Measurements from ENCODE around the gene TRIM17. TPM values are rescaled to one million over a fixed set of nuclear protein-coding genes. Genes with fewer than 3 reads are reported as not detected.

The TRIM17 gene
- total and polyA plus RNA-seq, 9 of the 15 experiments (the other 6 are each of a cell fraction or from before 2014, with no cell fraction given) = not detected

DNA sequence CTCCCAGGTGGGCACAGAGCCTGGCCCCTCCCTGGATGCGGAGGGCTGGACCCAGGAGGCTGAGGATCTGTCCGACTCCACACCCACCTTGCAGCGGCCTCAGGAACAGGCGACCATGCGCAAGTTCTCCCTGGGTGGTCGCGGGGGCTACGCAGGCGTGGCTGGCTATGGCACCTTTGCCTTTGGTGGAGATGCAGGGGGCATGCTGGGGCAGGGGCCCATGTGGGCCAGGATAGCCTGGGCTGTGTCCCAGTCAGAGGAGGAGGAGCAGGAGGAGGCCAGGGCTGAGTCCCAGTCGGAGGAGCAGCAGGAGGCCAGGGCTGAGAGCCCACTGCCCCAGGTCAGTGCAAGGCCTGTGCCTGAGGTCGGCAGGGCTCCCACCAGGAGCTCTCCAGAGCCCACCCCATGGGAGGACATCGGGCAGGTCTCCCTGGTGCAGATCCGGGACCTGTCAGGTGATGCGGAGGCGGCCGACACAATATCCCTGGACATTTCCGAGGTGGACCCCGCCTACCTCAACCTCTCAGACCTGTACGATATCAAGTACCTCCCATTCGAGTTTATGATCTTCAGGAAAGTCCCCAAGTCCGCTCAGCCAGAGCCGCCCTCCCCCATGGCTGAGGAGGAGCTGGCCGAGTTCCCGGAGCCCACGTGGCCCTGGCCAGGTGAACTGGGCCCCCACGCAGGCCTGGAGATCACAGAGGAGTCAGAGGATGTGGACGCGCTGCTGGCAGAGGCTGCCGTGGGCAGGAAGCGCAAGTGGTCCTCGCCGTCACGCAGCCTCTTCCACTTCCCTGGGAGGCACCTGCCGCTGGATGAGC is 44.3 kb downstream of the TRIM17 start (continued):
- TF ChIP-seq PBX2 (CRISPR knock-in tag; IDR thresholded peaks at IDR 0.05; ENCODE audit: low read depth) = no peak
- TF ChIP-seq PBX2 (tag; conservative IDR thresholded peaks at IDR 0.05; ENCODE audit: low read depth) = no peak

- ChIA-PET CTCF (ENCODE audit: low intra/inter-chr PET ratio) (no interaction called here), POLR2A (interaction anchor here (0.6 kb wide), 2 partner anchors 16 to 32 kb away, joined by 3 to 4 read pairs; no protein-coding TSS in a partner anchor)
- H3K36me3 ChIP-seq (ENCODE audit: control insufficient read depth, insufficient read depth, low read length) = peaks cover 5% of the 10 kb centered on the region; the same call in 1 of the 3 replicates
- H2AFZ ChIP-seq (ENCODE audit: low read depth, low read length) = no peak overlapping the region
- FAIRE-seq = no peak
- no peaks in the 10 kb centered on the region for H3K9me3 ChIP-seq (replicated peaks; ENCODE audit: control insufficient read depth, insufficient read depth, low read depth, low read length)
- H3K9ac ChIP-seq (ENCODE audit: insufficient read depth in 1 of 2, low read depth in 2 of 2, low read length in 2 of 2) = peak overlapping the region in 1 of 2 experiments; percentile 90; a peak in 2 of 4 replicates
- ATAC-seq = no peak
- H3K79me2 ChIP-seq (ENCODE audit: control insufficient read depth, insufficient read depth, low read length) = peaks cover 20% of the 10 kb centered on the region; the same call in 2 of the 3 replicates
- H3K4me1 ChIP-seq (replicated peaks in 1 of 2; ENCODE audit: control insufficient read depth in 2 of 2, insufficient read depth in 2 of 2, low read length in 2 of 2) = peaks cover 48 to 96% of the 10 kb centered on the region in 2 experiments
- no peaks in the 10 kb centered on the region for H3K9me1 ChIP-seq (ENCODE audit: control insufficient read depth, insufficient read depth, low read length)
- DNase-seq (ENCODE audit: extremely low read depth in 1 of 4, low spot score in 3 of 4) = no peak
- no peak overlapping the region for H3K4me2 ChIP-seq (ENCODE audit: insufficient read depth, low read length)
- no TSS peak for BruUV-seq (replicated peaks)
- H4K20me1 ChIP-seq (replicated peaks; ENCODE audit: control insufficient read depth, insufficient read depth, low read length) = no peaks in the 10 kb centered on the region
- H3K27ac ChIP-seq (ENCODE audit: extremely low read depth, low read depth, low read length) = peak overlapping the region; percentile 33; the same call in 1 of the 3 replicates
- WGBS (ENCODE audit: insufficient coverage, low coverage, missing lambda C conversion rate) = 49% methylated on average over 3 of the region's 4 CpGs
- H3K4me3 ChIP-seq = no peak overlapping the region
- intact Hi-C loops (cut with micrococcal nuclease) = no loop called here
- in situ Hi-C loops (cut with MboI) = no loop called here
- no peaks in the 10 kb centered on the region for H3K27me3 ChIP-seq (ENCODE audit: control insufficient read depth in 2 of 2, insufficient read depth in 2 of 2, low read length in 2 of 2)
- TF ChIP-seq KAT7 (CRISPR knock-in tag; IDR thresholded peaks at IDR 0.05; ENCODE audit: borderline replicate concordance) (0 out of 2 replicates have a peak, but pooled peaks have one; percentile 3), RBFOX2 (IDR thresholded peaks at IDR 0.05; ENCODE audit: low read depth, low read length) (no peak)
These were observed 44.9 kb downstream of the TRIM17 start for GRCh38 chr1:228371741-228372182.

Data from K562 (cell line).